Mammary epithelial cell (primary cell): ENCODE results near the gene B4GALT2.

Experiments
- CTCF ChIP-seq, 2 donors: IDR thresholded peaks in 1 of 2; conservative IDR thresholded peaks in 1 of 2; 2 replicates each; pipeline ENCODE4 v1.5.1; 2011 to 2012; ENCODE audit warnings: inconsistent platforms in 2 of 2, low read length in 2 of 2, mild to moderate bottlenecking in 2 of 2, control low read depth in 1 of 2, low read depth in 1 of 2; ENCODE audit not compliant: insufficient read depth in 1 of 2; ENCODE audit errors: extremely low read depth in 1 of 2
- EZH2 ChIP-seq: IDR thresholded peaks from 2 replicates; pipeline ENCODE4 v1.6.1; 2012; ENCODE audit warnings: low read length, inconsistent platforms, borderline replicate concordance

- TF ChIP-seq CTCF (conservative IDR thresholded peaks at IDR 0.05 in 1 of 2, IDR thresholded peaks at IDR 0.05 in 1 of 2; ENCODE audit: extremely low read depth in 1 of 2, insufficient read depth in 1 of 2, low read depth in 1 of 2, low read length in 2 of 2), result no peak
- TF ChIP-seq EZH2, result no peak
Observed at GRCh38 chr1:43968348-43968948, 10.6 kb upstream of the B4GALT2 start.
